GM18526 (cell line): Measurements from ENCODE around the gene DMD.

ENCODE experiments used
- POLR2A ChIP-seq: IDR thresholded peaks from 3 replicates; pipeline ENCODE4 v1.6.1; 2011; ENCODE audit not compliant: insufficient read length; ENCODE audit errors: extremely low read depth

DMD gene

DNA sequence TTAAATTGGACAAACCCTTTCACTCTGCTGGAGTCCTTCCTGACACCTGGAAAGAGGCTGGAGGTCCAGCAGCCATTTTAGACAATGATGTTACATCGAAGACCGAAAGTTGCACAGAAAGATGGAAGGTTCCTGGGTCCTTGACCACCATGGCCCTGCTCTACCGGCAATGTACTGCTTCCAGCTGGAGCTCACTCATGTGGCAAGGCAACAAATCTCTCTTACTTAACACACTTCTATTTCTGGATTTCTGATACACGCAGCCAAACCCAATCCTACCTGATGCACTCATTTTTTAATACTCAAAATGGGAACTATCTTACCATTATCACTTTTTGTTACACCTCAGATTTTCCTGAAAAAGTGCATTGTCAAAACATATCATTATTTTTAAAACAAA, 33.1 kb downstream of the DMD start:
- no peak for TF ChIP-seq POLR2A

DNA sequence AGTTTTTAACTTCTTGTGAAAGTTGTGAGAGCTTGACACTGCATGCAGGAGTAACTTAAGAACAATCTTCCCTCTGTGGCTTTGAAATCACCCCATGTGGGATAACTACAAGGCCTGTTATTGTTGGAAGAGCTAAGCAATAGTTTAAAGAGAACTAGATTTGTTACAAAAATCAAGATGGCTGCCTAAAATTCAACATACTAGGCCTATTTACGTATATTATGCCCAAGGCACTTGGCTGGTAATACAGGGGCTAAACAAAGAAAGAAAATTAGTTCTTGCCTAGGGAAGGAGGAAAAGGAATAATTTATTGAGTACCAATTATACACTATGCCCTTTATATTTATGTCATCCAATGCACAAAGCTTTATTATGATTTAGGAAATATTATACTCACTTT, 36.1 kb downstream of the DMD start:
- no peak for TF ChIP-seq POLR2A

DNA sequence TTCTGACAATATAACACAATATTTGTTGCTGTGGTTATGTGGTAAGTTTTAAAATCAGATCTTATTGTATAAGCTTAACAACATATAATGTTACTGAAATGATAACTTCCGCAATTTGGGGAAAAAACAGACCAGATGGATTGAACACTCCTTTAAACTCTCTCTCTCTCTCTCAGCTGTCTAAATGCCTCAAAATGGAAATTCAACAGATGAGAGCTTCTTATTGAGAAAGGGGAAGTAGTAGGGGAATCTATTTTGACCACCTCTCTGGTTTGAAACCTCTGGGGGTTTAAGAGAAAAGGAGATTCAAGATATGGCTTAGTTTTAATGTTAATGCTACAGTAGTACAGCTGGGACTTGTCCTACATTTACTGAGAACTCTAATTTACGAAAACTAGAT, 40.3 kb downstream of the DMD start:
- TF ChIP-seq POLR2A, result no peak

DNA sequence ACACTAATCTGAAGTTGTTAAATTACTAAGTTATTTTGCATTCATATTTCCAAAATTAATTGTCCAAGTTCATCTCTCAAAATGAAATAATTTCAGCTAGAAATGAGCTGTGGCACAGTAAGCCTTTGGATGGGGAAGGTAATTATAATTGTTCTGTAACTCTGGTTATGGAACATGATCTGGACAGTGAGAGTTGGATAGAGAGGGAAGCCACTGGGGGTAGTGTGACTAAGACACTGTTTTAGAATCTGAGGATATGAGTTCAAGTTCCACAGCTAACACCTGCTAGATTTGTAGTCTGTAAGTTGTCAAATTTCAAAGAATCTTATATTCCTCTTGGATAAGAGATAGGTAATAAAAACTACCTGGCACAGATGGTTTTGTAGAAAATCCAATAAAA, 49.5 kb downstream of the DMD start:
- TF ChIP-seq POLR2A, result no peak

DNA sequence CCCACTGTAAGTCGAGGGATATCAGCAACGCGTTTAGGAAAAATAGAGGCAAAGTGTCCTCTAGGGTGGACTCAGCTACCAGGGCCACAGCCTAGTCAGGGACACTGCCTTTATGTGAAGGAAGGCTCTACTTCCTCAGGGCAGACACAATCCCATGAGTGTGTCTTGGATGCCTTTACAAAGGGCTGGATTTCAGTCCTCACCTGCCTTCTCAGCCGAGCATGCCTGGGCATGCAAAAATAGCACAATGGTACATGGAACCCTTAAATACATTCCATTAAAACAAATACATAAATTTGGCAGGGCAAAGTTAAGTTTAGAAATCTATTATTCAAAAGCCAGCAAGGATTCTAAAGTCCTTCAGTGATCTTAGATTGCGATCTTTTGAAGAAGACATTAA, 51.1 kb downstream of the DMD start:
- no peak for TF ChIP-seq POLR2A

DNA sequence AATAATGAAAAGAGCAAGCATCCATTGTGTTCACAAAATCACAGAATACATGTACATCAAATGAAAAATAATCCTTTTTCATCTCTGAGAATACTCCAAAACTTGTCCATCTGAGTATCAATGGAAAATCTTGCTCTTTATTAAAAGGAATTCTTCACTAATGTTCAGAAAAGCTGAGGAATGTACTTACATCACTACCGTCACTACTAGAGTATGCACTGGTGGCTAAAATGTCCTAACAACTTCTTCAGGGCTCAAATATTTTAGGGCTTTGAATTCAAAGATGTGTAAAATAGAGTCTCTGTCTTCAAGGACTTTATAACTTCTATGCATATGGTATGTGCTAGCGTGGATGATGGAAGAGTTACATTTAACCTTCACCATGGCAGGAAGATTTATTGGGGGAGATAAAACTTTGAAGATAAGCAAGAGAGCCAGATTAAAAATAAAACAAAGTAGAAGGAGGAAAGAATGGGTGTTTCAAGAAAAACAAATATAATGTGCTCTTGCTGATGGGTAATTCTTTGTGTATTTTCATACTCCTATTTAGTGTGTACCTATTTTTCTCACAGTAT, 55.1 kb downstream of the DMD start:
- TF ChIP-seq POLR2A, result no peak

DNA sequence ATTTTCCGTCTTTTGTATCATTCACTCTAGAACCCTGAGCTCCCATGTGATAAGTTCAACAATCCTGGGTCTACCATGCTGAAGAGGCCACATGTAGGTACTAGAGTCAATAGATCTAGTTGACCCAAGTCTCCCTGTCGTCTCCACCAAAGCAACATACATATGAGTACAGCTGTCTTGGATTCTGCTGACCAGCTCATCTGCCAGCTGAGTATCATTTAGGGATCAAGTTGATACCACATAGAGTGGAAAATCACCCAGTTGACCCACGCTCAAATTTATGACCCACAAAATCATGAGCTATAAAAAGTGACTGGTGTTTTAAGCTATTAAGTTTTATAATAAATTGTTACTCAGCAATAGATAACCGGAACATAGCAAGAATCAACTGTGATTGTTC, 61.8 kb downstream of the DMD start:
- no peak for TF ChIP-seq POLR2A

DNA sequence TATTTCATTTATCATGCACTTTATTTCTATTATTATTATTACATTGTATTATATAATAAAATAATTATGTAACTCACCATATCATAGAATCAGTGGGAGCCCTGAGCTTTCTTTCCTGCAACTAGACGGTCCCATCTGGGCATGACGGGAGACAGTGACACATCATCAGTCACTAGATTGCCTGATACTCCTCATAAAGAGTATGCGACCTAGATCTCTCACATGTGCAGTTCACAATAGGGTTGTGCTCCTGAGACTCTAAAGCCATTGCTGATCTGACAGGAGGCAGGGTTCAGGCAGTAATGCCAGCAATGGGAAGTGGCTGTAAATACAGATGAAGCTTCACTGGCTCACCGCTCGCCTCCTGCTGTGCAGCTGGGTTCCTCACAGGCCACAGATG, 62.3 kb downstream of the DMD start:
- TF ChIP-seq POLR2A, result no peak

DNA sequence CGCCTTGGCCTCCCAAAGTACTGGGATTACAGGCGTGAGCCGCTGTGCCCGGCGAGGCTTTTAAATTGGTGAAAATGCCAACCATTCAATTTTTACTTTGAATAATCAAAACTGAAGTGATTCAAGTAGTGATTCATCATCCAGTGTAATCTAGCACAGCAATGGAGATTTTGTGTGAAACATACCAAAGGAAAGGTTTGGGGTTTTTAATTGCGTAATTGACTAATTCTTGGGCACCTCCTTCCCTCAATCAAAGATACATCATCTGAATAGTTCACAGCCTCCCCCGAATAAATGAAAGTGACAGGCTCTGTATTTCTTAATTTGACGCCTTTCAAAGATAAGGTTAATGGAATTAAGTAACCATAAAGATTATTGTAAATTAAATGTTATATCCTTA, 69.0 kb downstream of the DMD start:
- no peak for TF ChIP-seq POLR2A

DNA sequence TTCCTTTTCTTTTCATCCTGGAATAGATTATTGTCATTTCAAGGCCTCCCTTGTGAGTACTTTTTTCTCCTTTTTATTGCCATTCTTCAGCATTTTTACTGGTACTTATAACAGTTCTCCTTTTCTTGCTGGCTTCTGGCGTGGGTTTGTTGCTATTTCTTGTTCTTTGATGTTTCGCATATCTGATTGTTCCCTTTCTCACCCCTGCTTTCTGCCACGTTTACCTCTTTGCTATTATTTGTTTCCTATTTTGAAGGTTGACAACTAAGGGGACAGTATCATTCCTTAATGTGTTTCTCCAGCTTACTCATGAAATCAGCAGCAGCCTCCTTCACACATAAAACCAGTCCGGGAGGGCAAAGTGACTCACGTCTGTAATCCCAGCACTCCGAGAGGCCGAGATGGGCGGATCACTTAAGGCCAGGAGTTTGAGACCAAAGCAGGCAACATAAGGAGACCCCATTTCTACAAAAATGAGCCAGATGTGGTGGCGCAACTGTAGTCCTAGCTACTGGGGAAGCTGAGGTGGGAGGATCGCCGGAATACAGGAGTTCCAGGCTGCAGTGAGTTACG, 72.6 kb downstream of the DMD start:
- no peak for TF ChIP-seq POLR2A

DNA sequence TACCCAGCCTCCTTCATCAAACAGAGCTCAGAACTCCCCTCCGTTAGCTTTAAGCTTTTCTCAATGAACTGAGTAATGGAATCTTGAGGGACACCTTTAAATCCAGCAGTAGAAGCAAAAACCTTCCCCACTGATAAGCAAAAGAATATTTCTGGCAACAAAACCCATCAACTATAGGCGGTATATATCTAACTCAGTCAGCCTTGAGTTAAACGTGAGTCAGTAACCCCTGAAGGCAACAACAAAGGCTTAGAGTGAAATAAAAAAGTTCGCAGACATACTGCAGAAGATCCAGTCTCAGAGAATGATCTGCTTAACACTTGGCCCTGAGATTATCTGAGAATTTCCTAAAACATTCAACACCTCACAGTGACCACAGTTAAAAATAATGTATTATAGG, 77.2 kb downstream of the DMD start:
- no peak for TF ChIP-seq POLR2A

DNA sequence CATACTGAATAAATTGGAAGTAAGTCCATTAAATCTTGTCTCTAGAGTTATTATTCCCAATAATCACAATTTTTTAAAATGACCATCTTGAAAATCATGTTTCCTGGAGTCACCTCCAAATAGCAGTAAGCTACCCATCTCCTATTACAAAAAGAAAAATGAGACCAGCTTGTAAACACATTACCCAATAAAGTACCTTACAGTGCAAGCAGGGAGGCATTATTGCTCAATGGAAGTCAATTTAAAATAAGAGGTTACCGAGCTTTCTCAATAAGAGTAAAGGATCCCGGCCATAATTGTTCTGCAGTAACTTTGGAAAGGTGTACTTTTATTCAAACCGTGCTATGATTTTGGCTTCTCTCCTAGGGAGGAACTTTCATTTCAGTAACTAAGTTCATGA, 78.0 kb downstream of the DMD start:
- no peak for TF ChIP-seq POLR2A

DNA sequence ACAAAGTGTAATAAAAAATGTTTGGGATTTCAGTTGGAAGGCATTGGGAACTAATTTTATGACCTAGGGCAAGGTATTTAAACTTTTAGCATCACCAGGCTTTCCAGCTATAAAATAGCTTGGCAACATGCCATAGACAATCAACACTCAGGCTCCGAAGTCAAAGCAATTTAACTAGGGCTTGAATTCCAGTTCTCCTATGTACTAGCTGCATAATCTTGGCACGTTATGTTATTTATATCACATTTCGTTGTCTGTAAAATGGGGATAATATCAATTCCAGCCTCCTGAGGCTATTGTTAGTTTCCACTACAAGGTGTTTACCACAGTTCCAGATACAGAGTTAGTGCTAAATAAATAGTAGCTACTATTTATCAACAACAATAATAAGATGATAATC, 78.8 kb downstream of the DMD start:
- no peak for TF ChIP-seq POLR2A

DNA sequence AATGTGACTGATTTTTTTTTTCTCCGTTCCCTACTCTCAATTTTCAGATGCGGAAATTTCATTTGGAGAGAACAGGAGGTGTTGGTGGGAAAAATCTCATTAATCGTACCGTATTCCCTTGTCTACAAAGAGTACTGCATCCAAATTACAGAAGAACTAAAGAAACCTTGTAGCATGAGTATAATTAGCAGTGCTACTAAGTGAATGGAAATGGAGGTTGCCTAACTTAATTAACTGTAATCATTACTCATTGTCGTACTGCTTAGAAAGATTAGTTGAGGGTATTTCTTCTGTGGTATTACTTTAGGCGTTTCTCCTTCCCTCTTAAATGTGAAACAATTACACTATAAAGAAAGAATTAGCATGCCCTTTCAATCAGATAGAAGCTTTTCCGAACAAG, 81.7 kb downstream of the DMD start:
- TF ChIP-seq POLR2A, result no peak

DNA sequence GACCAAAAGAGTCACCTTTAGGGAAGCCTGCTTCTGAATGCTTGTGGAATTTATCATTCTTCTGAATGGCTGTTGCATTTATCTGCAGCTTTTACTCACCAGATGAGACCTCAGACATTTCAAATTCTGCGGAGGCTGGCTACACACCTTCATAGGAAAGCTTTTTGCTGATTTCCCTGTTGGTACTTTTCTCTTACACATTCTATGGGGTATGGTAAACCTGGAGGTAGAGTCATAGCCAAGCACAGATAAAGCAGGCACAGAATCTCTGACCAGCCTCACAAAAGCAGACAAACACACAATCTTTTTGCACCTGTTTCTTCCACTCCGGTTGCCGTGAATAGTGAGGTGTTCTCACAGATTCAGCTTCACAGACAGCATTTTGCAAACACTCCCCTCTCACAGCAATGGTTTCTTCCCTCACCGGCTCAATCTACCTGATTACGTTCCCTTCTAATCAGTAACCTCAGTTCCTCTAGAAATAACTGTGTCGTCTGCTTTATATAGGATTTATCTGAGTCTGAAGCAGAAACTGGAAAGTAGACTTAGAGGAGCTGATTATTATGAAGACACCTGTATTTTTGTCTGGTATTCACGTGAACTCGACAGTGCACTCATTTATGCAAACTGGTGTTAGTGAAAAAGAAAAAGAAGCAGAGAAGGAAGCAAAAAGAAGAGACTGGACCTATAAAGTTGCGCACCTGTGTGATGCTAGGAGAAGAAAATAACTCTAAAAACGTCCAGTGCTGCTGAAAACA, 83.1 kb downstream of the DMD start:
- no peak for TF ChIP-seq POLR2A

DNA sequence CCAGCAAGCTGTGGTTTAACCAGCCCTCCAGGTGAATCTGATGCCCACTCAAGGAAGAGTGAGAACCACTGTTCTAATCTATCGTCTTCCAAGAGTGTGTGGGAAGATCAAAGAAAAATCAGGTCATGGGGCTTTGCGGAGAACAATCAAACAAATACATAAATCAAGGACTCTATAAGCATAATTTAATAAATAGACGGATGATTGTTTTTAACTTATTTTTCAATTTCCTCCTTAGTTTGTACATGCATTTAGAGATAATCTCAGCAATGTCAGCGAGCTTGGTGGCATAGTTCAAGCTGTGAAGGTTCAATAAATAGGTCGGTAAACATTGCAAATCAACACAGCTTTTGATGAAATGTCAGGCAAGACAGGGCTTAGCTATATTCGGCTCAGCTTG, 84.9 kb downstream of the DMD start:
- no peak for TF ChIP-seq POLR2A

DNA sequence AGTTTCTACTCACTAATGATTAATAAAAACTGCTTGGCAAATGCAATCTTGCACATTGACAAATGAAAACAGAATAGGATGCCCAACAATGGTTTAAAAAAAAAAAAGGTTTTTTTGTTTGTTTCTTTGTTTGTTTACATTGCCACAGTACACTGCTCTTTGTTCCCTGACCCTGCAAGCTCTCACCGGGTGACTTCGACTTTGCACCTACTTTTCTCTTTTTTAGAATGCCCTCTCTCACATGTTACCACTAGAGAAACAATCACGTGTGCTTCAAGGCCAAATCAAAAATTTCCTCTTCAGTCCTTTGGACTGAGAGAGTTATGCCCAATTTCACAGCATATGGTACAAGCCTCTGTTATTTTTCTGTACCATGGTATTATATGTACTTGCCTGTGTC, 101.5 kb downstream of the DMD start:
- TF ChIP-seq POLR2A, result no peak

DNA sequence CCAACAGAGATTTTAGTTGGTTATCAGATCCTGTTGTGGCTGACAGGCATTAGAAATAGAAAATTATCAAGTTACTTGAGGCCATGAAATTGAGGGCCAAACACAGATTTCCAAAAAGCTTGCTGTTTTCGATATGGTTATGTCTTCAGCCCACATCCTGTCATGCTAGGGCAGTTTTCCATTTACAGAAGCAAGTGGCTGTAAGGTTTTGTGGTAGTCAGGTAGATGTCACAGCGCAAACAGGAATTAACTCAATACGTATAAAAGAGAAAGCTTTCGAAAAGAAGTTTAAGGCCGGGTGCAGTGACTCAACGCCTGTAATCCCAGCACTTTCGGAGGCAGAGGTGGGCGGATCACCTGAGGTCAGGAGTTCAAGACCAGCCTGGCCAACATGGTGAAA, 104.6 kb downstream of the DMD start:
- no peak for TF ChIP-seq POLR2A

DNA sequence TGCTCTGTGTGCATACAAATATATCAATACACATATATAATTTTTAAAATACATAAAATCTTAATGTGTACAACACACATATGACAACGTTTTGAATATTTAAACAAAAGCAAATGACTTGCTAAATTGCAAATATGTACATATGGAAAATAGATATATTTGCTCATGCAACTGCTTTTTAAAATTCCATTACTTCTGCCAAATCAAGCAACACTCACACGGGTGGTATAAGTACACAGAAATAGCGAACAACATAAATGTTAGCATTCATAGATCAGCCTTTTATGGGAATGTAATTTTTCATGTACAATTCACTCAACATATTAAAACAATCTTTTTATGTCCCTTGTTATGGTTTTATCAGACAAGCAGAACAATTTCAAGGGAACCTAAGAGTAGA, 116.3 kb downstream of the DMD start:
- TF ChIP-seq POLR2A, result no peak
